ENCODE data around the gene TMEM37. TPM values are rescaled to one million over a fixed set of nuclear protein-coding genes. Genes with fewer than 3 reads are reported as not detected.
A peak's percentile ranks its signal among the peaks of the same experiment; 100 is the strongest.

Gene TMEM37
- total and polyA plus RNA-seq, 2 of the 13 experiments (the other 11 are each of a cell fraction or from before 2014, with no cell fraction given) = 37.7 to 115 TPM

GRCh38 chr2:119408221-119408619, 23.4 kb upstream of the TMEM37 start (continued):
- no peak for TF ChIP-seq CCAR2 (optimal IDR thresholded peaks at IDR 0.05; ENCODE audit: low read depth, low read length)
- no peak for TF ChIP-seq KMT2B (CRISPR knock-in tag; IDR thresholded peaks at IDR 0.05)
- TF ChIP-seq IKZF4 (CRISPR knock-in tag; IDR thresholded peaks at IDR 0.05; ENCODE audit: borderline replicate concordance, low read depth, not compliant biosample characterization) = peak; percentile 74
- TF ChIP-seq THRA (CRISPR knock-in tag; IDR thresholded peaks at IDR 0.05; ENCODE audit: borderline replicate concordance) = no peak
- no peak for TF ChIP-seq MAX (IDR thresholded peaks at IDR 0.05)
- no peak for TF ChIP-seq ZNF749 (CRISPR knock-in tag; IDR thresholded peaks at IDR 0.05; ENCODE audit: borderline replicate concordance)
- peak; percentile 20; the same call in 1 of the 2 replicates for TF ChIP-seq KDM2A (CRISPR knock-in tag; IDR thresholded peaks at IDR 0.05; ENCODE audit: borderline replicate concordance, low read depth)
- TF ChIP-seq ZSCAN22 (CRISPR knock-in tag; IDR thresholded peaks at IDR 0.05) = no peak

- H3K36me3 ChIP-seq (replicated peaks in 1 of 2; ENCODE audit: control insufficient read depth in 1 of 2, insufficient read depth in 2 of 2, low read length in 2 of 2) = no peaks in the 10 kb centered on the region
- H3K4me3 ChIP-seq (replicated peaks in 1 of 3; ENCODE audit: insufficient read depth in 1 of 3, low read depth in 2 of 3, low read length in 3 of 3) = no peak overlapping the region
- no peaks in the 10 kb centered on the region for H4K20me1 ChIP-seq (ENCODE audit: insufficient read depth, low read length)
- peaks cover 24% of the 10 kb centered on the region for H3K4me1 ChIP-seq (ENCODE audit: insufficient read depth, low read length)
- ChIA-PET CTCF (ENCODE audit: low intra/inter-chr PET ratio, low total read pairs) (interaction anchor here (6.1 kb wide), 1 partner anchor 66 kb away, joined by 159 read pairs; no protein-coding TSS in a partner anchor), POLR2A (interaction anchor here (1.0 to 1.5 kb wide), 3 partner anchors 16 to 55 kb away, joined by 3 to 5 read pairs (median 4); no protein-coding TSS in a partner anchor)
- no peak overlapping the region for H3K27ac ChIP-seq (ENCODE audit: extremely low read length, insufficient read depth, low read length)
- H3K4me2 ChIP-seq (ENCODE audit: low read depth, low read length) = no peak overlapping the region; the same call in 1 of the 2 replicates
- no peak for ATAC-seq
- H3K27me3 ChIP-seq (ENCODE audit: control insufficient read depth in 1 of 2, insufficient read depth in 2 of 2, low read length in 2 of 2) = no peaks in the 10 kb centered on the region
- WGBS (ENCODE audit: low lambda C conversion rate) = 3% methylated on average over 4 of the region's 4 CpGs
- no peak for DNase-seq (ENCODE audit: low spot score)
- H3K9me3 ChIP-seq (ENCODE audit: low read length) = no peaks in the 10 kb centered on the region
- H3K9ac ChIP-seq (ENCODE audit: insufficient read depth, low read depth, low read length) = no peak overlapping the region
- intact Hi-C loops (cut with micrococcal nuclease; ENCODE audit: unreplicated experiment) = loop anchor here (1.0 kb wide), 1 partner anchor 31 kb away; no protein-coding TSS in a partner anchor
- in situ Hi-C loops (cut with HindIII; ENCODE audit: extremely low pct_ligation_motif_present, low pct_unique_long_range_greater_than_20kb) = loop anchor here (5.0 kb wide), 2 partner anchors 68 to 253 kb away; no protein-coding TSS in a partner anchor
- no TSS peak for BruUV-seq (replicated peaks)
- H3K79me2 ChIP-seq (ENCODE audit: insufficient read depth, low read length) = no peaks in the 10 kb centered on the region
- no peak for FAIRE-seq
- H2AFZ ChIP-seq (ENCODE audit: low read length) = no peak overlapping the region
- TF ChIP-seq ZNF576 (CRISPR knock-in tag; IDR thresholded peaks at IDR 0.05) (no peak), ZKSCAN5 (CRISPR knock-in tag; IDR thresholded peaks at IDR 0.05) (no peak), GATAD2A (CRISPR knock-in tag; IDR thresholded peaks at IDR 0.05) (peak; percentile 51; the same call in 1 of the 2 replicates), SOX5 (CRISPR knock-in tag; IDR thresholded peaks at IDR 0.05; ENCODE audit: borderline replicate concordance) (peak; percentile 72; the same call in 1 of the 2 replicates), KLF6 (CRISPR knock-in tag; IDR thresholded peaks at IDR 0.05) (no peak), ARID5B (CRISPR knock-in tag; IDR thresholded peaks at IDR 0.05) (peak; percentile 48; the same call in 1 of the 2 replicates), SOX13 (IDR thresholded peaks at IDR 0.05) (no peak), SOX13 (CRISPR knock-in tag; conservative IDR thresholded peaks at IDR 0.05 in 1 of 2, IDR thresholded peaks at IDR 0.05 in 1 of 2) (peak in 1 of 2 experiments; percentile 85; a peak in 2 of 4 replicates), RARA (CRISPR knock-in tag; IDR thresholded peaks at IDR 0.05) (0 out of 2 replicates have a peak, but pooled peaks have one; percentile 15), NCOA2 (CRISPR knock-in tag; IDR thresholded peaks at IDR 0.05) (0 out of 2 replicates have a peak, but pooled peaks have one; percentile 35), FOXA3 (CRISPR knock-in tag; IDR thresholded peaks at IDR 0.05) (peak; percentile 58)
Observed at GRCh38 chr2:119409506-119409905, 22.1 kb upstream of the TMEM37 start.

Measured in HepG2 (cell line).